SU-DHL-6 (cell line): ENCODE measurements around the gene SH3TC2.

Experiments used
- CTCF ChIP-seq: fragments of 200-600 bp; sonication (generic); IDR thresholded peaks from one replicate; pipeline ENCODE4 v1.5.1; 2017; ENCODE audit warnings: antibody characterized with exemption, mild to moderate bottlenecking, low read length, moderate library complexity; ENCODE audit not compliant: insufficient read depth, poor library complexity, severe bottlenecking
- EZH2phosphoT487 ChIP-seq: fragments of 200-600 bp; sonication (generic), shearing (Covaris generic); conservative IDR thresholded peaks from 2 replicates; pipeline ENCODE4 v1.6.1; 2018; ENCODE audit warnings: mild to moderate bottlenecking, antibody characterized with exemption, low read length, moderate library complexity, mixed read lengths

- TF ChIP-seq CTCF: no peak
- no peak for TF ChIP-seq EZH2phosphoT487
Measured at GRCh38 chr5:148970876-148971275, 92.0 kb downstream of the SH3TC2 start.
